ENCODE results near the gene BMPR1A.

Gene BMPR1A

GRCh38 chr10:86742230-86742629, 14.2 kb upstream of the BMPR1A start:
- TF ChIP-seq CTCF (IDR thresholded peaks at IDR 0.05; ENCODE audit: low read depth, low read length, missing control alignments): no peak
- no peak overlapping the region for H3K4me3 ChIP-seq (ENCODE audit: low read depth, low read length)
- DNase-seq (ENCODE audit: low read depth): no peak

GRCh38 chr10:86744067-86744725, 12.2 kb upstream of the BMPR1A start:
- TF ChIP-seq CTCF (IDR thresholded peaks at IDR 0.05; ENCODE audit: low read depth, low read length, missing control alignments): no peak
- no peak for DNase-seq (ENCODE audit: low read depth)
- no peak overlapping the region for H3K4me3 ChIP-seq (ENCODE audit: low read depth, low read length)

- no peak overlapping the region for H3K4me3 ChIP-seq (ENCODE audit: low read depth, low read length)
- DNase-seq (ENCODE audit: low read depth): no peak
- no peak for TF ChIP-seq CTCF (IDR thresholded peaks at IDR 0.05; ENCODE audit: low read depth, low read length, missing control alignments)
Measured at GRCh38 chr10:86747796-86748581, 8.4 kb upstream of the BMPR1A start.

GRCh38 chr10:86749854-86750253, 6.6 kb upstream of the BMPR1A start:
- DNase-seq (ENCODE audit: low read depth): no peak
- no peak overlapping the region for H3K4me3 ChIP-seq (ENCODE audit: low read depth, low read length)
- no peak for TF ChIP-seq CTCF (IDR thresholded peaks at IDR 0.05; ENCODE audit: low read depth, low read length, missing control alignments)

- TF ChIP-seq CTCF (IDR thresholded peaks at IDR 0.05; ENCODE audit: low read depth, low read length, missing control alignments): no peak
- DNase-seq (ENCODE audit: low read depth): no peak
Measured at GRCh38 chr10:86751477-86751876, 4.9 kb upstream of the BMPR1A start.

GRCh38 chr10:86752311-86752710, 4.1 kb upstream of the BMPR1A start:
- DNase-seq (ENCODE audit: low read depth): no peak
- no peak overlapping the region for H3K4me3 ChIP-seq (ENCODE audit: low read depth, low read length)
- TF ChIP-seq CTCF (IDR thresholded peaks at IDR 0.05; ENCODE audit: low read depth, low read length, missing control alignments): no peak

More at GRCh38 chr10:86751477-86751876, 4.9 kb upstream of the BMPR1A start:
- H3K4me3 ChIP-seq (ENCODE audit: low read depth, low read length): no peak overlapping the region

Measured in GM12864 (cell line).